Esophagus muscularis mucosa (tissue), 4 donors: ENCODE results near the gene CD47.

ENCODE experiments used
- EP300 ChIP-seq: sonication (generic); formaldehyde crosslinking; IDR thresholded peaks from one replicate; pipeline ENCODE4 v1.6.1; 2017; ENCODE audit warnings: antibody characterized with exemption
- POLR2A ChIP-seq: fragments of 450-650 bp; IDR thresholded peaks from one replicate; pipeline ENCODE4 v1.6.1; 2017; ENCODE audit warnings: antibody characterized with exemption, moderate library complexity, mild to moderate bottlenecking, low read depth
- POLR2AphosphoS5 ChIP-seq, 2 donors: sonication (generic); formaldehyde crosslinking; IDR thresholded peaks; one replicate each; pipeline ENCODE4 v1.6.1; 2017; ENCODE audit warnings: antibody characterized with exemption in 2 of 2
- TF ChIP-seq, protein P1 (sequence below), 3 experiments: fragments of 200-600 bp in 2 of 3; fragments of 450-650 bp in 1 of 3; sonication (generic) in 2 of 3; IDR thresholded peaks; one replicate each; pipeline ENCODE4 v1.5.1; 2017 to 2019; ENCODE audit warnings: antibody characterized with exemption in 3 of 3, mild to moderate bottlenecking in 2 of 3, moderate library complexity in 1 of 3

DNA sequence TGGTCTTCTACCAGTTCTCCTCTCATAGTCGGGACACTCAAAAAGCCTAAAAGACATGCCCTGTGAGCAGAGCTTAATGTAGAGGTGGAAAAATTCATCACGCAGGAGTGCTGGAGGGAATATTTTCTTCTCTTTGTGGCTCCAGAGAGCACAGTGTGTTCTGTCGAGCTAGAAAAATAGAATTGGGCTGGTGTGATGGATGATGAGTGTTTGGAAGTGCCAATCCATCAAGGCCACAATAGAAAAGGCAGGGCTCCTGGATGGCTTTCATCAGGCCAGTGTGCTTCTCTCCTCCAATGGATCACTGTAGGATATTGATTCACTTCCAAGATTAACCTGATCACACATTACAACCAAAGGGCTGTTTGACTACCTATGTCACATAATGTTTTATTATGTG, 65.7 kb downstream of the CD47 start:
- TF ChIP-seq, protein P1, sequence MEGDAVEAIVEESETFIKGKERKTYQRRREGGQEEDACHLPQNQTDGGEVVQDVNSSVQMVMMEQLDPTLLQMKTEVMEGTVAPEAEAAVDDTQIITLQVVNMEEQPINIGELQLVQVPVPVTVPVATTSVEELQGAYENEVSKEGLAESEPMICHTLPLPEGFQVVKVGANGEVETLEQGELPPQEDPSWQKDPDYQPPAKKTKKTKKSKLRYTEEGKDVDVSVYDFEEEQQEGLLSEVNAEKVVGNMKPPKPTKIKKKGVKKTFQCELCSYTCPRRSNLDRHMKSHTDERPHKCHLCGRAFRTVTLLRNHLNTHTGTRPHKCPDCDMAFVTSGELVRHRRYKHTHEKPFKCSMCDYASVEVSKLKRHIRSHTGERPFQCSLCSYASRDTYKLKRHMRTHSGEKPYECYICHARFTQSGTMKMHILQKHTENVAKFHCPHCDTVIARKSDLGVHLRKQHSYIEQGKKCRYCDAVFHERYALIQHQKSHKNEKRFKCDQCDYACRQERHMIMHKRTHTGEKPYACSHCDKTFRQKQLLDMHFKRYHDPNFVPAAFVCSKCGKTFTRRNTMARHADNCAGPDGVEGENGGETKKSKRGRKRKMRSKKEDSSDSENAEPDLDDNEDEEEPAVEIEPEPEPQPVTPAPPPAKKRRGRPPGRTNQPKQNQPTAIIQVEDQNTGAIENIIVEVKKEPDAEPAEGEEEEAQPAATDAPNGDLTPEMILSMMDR (IDR thresholded peaks at IDR 0.05): no peak
- TF ChIP-seq POLR2A (no peak), EP300 (no peak), POLR2AphosphoS5 (IDR thresholded peaks at IDR 0.05) (no peak)
